NCI-H2227 treated with DMSO at 0.1 percent for 48 hours (cell line): ENCODE results near the gene TRIM40.
"Not testable (repeated sequence)": the region's sequence is repeated elsewhere in the genome, so short reads cannot be mapped to it uniquely, and the experiment has no call there.

Source experiments
- DNase-seq: peaks from one replicate; lab custom pipeline; 2025; lab: John Stamatoyannopoulos, UW

TRIM40 gene

DNA sequence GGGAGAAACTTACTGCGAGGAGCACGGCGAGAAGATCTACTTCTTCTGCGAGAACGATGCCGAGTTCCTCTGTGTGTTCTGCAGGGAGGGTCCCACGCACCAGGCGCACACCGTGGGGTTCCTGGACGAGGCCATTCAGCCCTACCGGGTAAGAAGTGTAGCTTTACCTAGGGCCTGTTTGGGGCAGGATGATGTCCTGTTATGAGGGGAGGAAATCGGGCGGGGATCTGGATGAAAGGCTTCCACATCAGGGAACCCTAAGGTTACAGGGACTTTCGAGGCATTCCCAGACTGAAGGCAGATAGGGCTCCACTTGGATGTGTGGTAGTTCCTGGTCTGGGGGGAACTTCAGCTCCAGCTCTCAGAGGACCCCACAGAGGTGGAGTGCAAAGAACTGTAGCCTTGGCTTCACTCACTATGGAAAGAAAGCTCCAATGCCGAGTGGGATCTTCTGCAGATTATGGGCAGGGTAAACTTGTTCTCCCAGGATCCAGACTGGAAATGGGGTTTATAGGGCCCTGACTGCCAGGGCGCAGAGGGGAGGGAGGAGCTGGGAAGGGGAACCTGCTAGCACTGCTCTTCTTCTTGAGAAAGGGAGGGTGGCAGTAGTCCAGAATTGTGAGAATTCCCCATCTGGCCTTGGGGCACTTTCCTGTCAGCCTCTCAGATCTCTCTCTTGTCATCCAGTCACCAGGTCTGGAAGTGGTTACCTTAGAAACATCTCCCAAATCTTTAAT, 28.1 kb downstream of the TRIM40 start:
- no peak for DNase-seq

DNA sequence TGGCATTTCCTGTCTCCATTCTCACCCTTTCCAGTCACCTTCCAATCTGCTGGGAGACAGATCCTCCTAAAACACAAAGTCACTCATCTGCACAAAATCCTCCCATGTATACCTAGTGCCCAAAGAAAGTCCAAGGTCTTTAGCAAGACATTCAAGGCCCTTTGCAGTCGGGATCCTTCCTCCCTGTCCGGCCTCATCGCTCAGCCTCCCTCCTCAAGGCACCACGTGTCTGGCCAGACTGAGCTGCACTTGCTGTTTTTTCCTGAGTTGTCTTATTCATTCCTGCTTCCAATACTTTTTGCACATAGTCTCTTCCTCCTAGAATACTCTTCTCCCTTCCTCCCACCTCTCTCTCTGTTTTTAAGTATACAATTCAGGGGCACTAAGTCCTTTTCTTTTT, 28.8 kb downstream of the TRIM40 start:
- DNase-seq, result no peak

DNA sequence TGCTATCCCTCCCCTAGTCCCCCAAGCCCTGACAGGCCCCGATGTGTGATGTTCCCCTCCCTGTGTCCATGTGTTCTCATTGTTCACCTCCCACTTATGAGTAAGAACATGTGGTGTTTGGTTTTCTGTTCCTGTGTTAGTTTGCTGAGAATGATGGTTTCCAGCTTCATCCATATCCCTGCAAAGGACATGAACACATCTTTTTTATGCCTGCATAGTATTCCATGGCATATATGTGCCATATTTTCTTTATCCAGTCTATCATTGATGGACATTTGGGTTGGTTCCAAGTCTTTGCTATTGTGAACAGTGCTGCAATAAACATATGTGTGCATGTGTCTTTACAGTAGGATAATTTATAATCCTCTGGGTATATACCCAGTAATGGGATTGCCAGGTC, 29.3 kb downstream of the TRIM40 start:
- DNase-seq, result not testable (repeated sequence)

DNA sequence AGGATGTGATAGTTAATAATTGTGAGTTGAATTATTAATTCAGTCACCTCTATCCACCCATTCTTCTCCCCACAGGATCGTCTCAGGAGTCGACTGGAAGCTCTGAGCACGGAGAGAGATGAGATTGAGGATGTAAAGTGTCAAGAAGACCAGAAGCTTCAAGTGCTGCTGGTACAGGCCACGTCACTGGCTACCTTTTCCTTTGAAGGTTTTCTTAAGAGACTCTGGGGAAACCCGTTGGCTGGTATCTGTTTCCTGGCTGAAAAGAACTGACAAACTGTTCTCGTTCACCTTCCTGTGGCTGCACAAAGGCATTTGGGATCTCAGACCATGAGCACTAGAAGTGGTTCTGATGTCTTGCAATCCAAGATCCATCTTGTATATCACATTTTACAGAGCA, 31.2 kb downstream of the TRIM40 start:
- DNase-seq, result no peak

DNA sequence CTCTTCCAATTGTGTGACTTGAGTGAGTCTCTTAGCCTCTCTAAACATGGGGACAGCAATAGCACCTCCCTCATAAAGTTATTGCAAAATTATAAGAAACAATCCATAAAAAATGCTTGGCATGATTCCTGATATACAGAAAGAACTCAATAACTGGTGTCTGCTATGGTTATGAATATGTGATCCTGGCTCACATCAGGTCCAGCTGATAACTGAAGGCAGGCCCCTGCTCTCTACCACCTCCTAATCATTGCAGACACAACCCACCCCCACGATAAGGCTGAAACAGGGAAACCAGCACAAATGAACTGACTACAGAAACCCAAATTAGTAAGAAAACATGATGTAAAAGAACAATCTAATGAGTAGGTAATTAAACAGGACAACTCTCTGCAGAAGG, 32.8 kb downstream of the TRIM40 start:
- DNase-seq, result no peak

DNA sequence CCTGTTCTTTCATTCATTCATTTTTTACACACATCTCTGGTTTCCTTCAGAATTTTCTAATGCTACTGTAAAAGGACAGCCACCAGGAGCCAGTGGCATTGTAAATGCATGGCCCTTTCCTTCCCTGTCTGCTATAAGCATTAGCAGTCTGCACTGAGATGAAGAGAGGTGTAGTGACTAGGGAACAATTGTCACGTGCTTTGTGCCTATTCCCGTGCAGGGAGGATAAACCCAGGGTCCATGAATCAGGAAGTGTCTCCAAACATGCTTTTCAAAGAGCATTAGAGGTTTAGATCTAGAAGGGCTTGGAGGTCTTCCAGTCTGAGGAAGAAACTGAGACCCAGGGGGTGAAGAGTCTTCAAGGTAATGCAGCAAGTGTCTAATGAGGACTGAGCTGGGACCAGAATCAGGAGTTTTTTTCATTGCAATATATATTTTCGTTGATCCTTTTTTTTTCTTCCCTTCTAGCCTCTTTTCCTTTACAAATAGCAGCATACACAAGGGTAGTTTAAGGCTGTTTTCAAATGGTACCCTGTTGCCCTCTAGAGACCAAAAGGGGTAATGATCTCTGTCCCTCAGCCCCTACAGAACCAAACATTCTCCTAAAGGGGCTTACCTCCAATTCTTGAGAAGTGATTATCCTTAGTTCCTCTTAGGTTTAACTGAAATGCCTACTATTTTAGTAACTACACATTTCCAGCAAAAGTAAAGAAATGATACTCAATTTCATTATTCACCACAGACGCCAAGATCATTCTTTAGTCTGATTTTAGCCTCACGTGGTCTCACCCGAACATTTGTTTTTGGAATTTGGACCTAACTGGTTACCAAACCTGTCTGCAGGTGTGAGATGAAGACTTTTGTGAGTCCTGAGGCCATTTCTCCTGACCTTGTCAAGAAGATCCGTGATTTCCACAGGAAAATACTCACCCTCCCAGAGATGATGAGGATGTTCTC, 34.0 kb downstream of the TRIM40 start:
- DNase-seq, result peak; percentile 44

DNA sequence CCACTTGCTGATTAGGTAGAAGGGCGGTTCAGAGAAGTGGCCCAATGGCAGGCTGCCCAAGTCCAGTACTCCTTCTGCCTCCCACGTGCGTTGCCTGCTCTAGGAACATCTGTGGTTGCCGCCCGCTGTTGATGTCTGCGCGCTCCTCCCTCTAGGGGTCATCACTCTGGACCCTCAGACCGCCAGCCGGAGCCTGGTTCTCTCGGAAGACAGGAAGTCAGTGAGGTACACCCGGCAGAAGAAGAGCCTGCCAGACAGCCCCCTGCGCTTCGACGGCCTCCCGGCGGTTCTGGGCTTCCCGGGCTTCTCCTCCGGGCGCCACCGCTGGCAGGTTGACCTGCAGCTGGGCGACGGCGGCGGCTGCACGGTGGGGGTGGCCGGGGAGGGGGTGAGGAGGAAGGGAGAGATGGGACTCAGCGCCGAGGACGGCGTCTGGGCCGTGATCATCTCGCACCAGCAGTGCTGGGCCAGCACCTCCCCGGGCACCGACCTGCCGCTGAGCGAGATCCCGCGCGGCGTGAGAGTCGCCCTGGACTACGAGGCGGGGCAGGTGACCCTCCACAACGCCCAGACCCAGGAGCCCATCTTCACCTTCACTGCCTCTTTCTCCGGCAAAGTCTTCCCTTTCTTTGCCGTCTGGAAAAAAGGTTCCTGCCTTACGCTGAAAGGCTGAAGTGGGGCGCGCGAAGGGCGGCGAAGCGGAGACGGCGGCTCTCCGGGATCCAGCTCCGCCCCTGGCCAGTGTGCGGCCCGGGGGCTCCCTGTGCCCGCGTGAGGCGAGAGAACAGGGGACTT, 35.9 kb downstream of the TRIM40 start:
- peak; percentile 32 for DNase-seq

DNA sequence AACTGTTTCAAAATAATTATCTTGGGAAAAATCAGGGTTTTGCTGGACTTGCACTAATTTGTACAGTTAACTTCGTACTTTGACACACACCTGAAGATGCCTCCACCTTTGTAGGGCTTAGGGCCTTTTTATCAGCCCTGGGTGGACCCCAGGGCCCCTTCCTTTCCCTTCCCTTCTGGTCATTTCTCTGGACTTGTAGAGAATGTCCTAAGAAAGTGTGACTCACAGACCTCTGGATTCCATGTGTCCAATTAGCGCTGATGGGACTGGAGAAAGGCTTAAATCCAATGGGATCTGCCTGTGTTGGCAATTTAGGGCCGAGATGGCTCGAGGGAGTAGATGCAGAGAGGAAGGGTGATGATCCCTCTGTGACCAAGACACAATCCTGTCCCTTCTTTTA, 36.7 kb downstream of the TRIM40 start:
- no peak for DNase-seq

DNA sequence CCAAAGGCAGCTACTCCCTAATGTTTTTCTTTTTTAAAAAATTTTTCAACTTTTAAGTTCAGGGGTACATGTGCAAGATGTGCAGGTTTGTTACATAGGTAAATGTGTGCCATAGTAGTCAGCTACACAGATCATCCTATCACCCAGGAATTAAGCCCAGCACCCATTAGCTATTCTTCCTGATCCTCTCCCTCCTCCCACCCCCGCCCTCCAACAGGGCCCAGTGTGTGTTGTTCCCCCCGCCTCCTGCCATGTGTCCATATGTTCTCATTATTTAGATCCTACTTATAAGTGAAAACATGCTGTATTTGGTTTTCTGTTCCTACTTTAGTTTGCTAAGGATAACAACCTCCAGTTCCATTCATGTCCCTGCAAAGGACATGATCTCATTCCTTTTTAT, 39.8 kb downstream of the TRIM40 start:
- DNase-seq, result no peak

DNA sequence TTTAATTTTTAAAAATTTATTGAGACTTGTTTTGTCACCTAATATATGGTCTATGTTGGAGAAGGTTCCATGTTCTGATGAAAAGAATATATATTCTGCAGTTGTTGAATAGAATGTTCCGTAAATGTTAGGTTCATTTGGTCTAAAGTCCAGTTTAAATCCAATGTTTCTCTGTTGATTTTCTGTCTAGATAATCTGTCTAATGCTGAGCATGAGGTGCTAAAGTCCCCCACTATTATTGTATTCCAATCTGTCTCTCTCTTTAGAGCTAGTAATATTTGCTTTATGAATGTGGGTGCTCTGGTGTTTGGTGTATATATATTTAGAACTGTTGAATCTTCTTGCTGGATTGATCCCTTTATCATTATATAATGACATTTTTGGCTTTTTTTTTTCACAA, 42.9 kb downstream of the TRIM40 start:
- DNase-seq, result no peak

DNA sequence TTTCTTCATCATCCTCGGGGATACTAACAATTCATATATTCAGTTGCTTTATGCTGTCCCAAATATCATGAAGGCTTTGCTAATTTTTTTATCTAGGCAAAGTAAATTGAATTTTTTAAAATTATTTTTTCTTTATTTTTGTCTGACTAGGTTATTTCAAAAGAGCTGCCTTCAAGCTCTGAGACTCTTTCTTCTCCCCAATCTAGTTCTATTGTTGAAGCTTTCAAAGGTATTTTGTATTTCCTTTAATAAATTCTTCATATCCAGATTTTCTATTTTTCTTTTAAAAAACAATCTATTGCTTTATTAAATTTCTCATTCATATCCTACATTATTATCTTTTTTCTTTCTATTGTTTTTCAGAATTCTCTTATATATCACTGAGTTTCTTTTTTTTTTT, 44.2 kb downstream of the TRIM40 start:
- DNase-seq, result no peak

DNA sequence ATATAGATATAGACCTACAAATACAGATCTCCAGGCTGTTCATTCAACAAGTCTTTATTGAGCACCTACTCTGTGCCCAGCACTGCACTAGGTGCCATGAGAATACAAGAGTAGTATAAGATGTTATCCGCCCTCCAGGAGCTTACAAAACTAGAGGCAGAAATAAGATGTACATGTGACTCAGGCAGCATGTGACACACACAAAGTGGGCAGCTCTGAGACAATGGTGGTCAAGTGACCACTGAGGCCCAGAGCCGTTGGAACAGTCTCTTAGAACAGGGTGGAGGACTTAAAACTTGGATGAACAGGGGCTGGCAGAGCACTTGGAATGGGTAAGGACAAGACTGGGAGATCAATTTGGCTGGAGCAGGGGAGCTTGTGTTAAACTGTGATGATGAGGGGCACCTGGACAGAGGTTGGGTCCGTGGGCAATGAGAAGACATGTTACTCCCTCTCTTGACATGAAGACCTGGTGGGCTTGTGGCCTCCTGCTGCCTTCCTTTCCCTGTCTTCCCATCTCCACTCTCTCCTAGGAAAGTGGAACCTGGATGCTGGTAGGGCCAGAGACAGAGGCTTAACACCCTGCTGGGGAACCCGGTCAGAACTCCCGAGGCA, 48.6 kb downstream of the TRIM40 start:
- DNase-seq, result no peak

DNA sequence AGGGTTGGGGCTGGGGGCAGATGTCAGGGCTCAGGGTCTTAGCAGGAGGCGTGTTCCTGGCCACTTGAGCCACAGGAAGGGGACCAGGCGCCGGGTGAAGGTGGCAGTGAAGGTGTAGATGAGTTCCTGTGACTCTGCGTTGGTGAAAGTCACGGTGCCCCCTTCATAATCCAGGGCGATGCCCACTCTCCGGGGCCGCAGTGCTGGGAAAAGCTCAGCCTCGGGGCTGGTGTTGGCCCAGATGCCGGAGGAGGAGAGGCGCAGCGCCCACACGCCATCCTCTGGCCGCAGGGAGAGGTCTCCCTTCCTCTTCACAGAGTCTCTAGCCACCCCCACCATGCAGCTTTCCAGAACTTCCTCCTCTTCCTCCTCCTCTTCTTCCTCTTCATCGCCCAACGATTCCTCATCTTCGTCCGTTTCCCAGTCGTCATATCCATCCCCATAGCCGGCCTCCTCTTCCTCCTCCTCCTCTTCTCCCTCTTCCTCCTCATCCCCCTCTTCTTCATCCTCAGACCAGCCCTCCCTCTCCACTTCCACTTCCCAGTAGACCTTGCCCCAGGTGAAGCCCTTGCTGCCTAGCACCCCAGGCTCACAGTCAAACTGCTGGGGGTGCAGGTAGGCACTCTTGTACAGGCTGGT, 50.0 kb downstream of the TRIM40 start:
- DNase-seq, result no peak

DNA sequence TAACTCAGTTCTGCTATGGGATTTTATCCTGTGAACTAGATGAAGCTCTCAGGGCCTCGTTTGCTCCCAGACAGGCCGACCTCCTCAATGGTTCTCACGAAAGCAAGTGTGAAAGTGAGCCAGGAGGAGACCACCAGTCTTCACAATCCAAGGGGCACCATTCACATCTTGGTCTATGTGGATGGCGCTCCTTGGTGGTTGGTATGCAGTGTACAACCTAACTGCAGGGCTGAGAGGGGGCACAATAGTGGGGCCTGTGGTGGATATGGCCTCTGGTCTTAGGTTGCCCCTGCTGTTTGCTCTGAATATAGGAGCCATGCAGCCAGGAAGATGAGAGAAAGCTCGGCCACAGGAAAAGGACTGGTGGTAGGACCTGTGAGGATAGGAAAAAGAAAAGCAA, 52.6 kb downstream of the TRIM40 start:
- no peak for DNase-seq

DNA sequence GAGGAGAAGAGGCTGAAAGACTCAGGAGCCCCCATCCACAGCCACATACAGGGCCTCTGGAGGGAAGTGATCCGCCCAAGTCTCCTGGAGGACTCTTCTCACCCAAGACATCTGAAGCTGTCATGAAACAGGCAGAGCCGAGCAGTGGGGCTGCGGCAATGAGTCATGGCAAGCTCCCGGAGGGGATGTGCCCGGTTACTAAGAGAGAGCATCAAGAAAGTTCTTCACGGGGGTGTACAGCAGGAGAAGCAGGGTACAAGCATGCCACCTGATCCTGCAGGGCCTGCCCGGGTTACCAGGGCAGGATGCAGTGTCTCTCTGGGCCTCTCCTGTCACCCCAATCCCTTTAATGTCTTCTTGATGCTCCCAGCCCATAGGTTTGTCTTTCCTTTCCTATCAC, 56.1 kb downstream of the TRIM40 start:
- DNase-seq, result no peak

DNA sequence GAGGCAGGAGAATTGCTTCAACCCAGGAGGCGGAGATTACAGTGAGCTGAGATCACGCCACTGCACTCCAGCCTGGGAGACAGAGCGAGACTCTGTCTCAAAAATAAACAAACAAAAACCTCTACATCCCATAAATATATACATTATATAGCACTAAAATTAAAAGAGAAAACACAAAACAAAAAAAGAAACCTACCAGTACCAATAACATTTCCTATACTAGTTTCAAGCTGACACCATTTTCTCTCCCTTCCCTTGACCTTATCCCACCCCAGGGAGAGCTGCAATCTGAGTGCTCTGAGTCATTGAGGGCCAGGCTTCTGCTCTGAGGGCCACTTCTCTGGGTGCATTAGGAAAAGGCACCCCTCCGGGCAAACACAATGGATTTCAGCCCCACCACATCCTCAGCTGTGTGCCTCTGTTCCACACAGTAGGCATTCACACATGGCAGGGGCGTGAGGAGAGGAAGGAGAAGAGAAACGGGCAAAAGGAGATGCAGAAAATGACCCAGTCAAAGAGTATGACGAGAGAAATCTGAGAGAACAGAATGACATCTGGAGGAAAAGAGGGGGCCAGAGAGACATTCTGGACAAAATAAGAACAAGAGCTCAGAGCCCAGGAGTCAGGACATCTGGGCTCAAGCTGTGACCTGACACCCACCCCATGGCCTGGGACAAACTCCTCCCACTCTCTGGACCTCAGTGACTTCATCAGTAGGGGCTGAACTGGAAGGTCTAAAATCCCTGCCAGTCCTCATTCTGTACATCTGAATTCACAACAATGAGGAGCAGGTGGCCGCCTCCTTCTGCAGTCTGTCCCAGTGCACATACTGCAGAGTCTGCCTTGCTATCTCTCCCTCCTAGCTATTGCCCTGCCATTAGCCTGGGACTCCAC, 59.1 kb downstream of the TRIM40 start:
- no peak for DNase-seq

DNA sequence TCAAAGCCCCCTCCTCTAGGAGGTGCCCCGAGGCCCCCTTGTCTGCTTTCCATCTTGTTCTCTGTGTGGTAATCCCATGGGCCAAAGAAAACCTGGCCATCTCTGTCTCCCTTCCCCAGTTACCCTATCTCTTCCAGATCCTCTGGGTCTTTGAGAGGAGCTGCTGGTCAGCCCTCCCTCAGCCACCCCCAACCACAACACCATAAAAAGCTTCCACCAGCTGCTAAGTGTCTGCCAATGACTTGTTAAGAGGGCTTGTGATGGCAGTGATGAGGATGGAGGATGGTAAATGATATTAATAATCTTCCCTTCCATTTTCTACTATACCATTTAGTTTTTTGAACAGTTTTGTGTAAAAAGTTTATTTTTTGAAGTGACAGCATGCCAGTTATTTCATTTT, 60.0 kb downstream of the TRIM40 start:
- DNase-seq, result no peak

DNA sequence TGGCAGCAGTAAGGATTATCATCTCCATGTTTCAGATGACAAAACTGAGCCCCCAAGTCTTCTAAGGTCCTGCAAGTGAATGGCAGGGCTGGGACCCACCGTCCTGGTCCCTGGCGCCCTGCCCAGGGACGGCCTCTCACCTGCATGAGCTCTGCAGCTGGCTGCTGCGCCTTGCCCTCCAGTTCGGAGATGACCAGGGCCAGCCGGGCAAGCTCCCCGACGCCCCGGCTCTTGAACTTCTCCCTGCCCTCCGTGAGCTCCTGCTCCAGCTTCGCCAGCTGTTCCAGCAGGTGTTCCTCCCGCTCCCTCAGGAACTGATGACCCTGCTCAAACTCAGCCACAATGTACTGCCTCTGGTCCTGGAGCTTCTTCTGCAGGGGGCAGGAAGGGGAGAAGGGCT, 60.4 kb downstream of the TRIM40 start:
- no peak for DNase-seq
